CD4-positive, alpha-beta T cell treated with Interleukin-15 for 1 hour (primary cell): ENCODE measurements around the gene PCSK4.

Experiments used
- DNase-seq: peaks from one replicate; pipeline ENCODE4 v3.0.0-alpha.2; 2020

PCSK4 gene

GRCh38 chr19:1435378-1435989, 54.7 kb downstream of the PCSK4 start:
- no peak for DNase-seq

- DNase-seq = no peak
Observed at GRCh38 chr19:1434577-1435060, 55.5 kb downstream of the PCSK4 start.

GRCh38 chr19:1434040-1434366, 56.1 kb downstream of the PCSK4 start:
- DNase-seq = no peak

GRCh38 chr19:1433119-1434039, 56.8 kb downstream of the PCSK4 start:
- DNase-seq = no peak

- no peak for DNase-seq
Observed at GRCh38 chr19:1432507-1432887, 57.7 kb downstream of the PCSK4 start.

GRCh38 chr19:1431759-1432506, 58.2 kb downstream of the PCSK4 start:
- DNase-seq = no peak
